HG03159 (cell line): ENCODE data around the gene PRDX2.

Experiments
- ATAC-seq: cut with Tn5 transposase; IDR thresholded peaks from one replicate; pipeline ENCODE4 v1.9.1; 2021; ENCODE audit warnings: mild to moderate bottlenecking, moderate library complexity; ENCODE audit not compliant: unreplicated experiment

Gene PRDX2

DNA sequence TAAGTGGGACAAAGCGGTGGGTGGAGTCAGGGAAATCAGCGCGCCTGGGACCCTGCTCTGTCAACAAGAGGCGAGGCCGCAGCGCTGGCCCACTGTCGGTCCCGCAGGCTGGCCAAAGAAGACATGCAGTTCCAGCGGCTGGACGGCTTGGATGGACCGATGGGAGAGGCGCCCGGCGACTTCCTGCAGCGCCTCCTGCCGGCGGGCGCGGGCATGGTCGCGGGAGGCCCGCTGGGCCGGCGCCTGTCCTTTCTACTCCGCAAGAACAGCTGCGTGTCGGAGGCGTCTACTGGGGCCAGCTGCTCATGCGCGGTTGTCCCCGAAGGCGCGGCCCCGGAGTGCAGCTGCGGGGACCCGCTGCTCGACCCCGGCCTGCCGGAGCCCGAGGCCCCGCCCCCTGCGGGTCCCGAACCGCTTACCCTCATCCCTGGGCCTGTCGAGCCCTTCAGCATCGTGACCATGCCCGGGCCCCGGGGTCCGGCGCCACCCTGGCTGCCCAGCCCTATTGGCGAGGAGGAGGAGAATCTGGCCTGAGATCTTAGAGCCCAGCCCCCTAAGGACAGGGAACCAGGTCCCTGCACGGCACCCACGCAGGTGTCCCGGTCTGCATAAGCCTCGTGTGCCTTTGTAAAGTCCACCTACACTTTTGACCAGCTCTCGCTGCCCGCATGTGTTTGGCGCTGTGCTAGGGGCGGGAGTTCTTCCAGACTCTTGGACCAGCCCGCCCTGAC lies 43.9 kb downstream of the PRDX2 start:
- no peak for ATAC-seq

DNA sequence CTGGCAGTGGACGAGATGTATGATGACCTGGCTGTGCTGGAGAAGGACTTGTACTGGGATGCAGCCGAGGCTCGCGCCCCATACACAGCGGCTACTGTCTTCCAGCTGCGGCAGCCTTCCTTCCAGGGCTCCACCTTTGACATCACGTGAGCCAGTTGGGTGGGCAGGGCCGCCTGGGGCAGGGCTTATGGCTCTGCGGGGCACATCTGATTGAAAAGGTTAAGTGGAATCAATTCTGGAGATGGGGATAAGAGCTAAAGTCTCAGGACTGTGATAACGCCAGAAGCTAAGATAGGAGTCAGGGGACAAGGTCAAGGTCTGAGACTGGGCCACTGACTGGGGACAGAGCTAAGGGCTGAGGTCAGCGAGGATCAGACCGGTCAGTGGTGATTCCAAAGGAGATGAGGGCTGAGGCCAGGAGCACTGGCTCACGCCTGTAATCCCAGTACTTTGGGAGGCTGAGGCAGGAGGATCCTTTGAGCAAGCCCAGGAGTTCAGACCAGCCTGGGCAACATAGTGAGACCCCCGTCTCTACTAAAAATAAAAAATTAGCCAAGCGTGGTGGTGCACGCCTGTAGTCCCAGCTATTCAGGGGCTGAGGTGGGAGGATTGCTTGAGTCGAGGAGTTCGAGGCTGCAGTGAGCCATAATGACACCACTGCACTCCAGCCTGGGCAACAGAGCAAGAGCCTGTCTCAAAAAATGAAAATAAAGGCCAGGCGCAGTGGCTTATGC lies 45.3 kb downstream of the PRDX2 start:
- ATAC-seq = no peak

DNA sequence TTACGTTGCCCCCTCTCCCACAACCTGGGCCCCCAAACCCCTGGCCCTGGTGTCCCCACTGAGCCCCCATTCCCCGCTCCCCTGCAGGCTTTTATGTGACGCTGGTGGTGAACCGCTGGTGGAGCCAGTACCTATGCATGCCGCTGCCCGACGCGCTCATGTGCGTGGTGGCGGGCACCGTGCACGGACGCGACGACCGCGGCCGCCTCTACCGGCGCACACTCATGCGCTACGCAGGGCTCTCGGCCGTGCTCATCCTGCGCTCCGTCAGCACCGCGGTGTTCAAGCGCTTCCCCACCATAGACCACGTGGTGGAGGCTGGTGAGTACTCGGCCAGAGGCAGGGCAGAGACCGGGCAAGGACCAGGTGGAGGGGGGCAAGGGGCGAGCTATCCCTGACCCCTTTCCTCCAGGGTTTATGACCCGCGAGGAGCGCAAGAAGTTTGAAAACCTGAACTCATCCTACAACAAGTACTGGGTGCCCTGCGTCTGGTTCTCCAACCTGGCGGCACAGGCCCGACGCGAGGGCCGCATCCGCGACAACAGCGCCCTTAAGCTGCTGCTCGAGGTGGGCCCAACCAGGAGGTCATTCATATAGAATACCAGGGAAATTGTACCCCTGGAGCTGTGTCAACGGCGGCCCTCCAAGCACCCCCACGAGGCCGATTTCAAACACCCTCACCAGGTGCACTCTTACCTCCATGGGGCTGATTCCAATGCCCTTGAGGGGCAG lies 47.0 kb downstream of the PRDX2 start:
- no peak for ATAC-seq

DNA sequence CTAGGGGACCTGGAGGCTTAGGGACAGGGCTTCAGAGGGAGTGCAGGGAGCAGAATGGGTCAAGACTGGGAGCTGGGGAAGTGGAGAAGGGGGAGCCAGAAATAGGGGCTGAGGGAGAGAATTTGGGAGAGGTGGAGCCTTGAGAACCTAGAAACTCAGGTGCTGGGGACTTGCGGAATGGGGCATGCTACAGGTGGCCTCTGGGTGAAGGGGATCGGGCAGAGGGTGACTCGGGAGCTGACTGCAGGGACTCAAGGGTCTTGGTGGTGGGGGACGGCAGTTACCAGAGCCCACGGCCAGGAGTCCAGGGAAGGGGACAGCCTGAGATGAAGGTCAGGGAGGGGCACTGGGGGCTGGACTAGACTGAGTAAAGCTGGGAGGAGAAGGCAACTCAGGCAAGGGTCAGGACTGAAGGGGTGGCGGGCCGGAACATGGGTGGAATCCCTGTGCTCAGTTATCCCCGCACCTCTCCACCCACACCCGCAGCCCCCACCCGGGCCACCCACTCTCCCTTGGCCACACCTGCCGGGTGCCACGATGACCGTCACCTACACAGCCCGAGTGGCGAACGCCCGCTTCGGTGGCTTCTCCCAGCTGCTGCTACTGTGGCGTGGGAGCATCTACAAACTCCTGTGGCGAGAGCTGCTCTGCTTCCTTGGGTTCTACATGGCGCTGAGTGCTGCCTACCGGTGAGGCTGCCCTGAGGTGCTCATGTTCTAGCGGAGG lies 49.4 kb downstream of the PRDX2 start:
- no peak for ATAC-seq

DNA sequence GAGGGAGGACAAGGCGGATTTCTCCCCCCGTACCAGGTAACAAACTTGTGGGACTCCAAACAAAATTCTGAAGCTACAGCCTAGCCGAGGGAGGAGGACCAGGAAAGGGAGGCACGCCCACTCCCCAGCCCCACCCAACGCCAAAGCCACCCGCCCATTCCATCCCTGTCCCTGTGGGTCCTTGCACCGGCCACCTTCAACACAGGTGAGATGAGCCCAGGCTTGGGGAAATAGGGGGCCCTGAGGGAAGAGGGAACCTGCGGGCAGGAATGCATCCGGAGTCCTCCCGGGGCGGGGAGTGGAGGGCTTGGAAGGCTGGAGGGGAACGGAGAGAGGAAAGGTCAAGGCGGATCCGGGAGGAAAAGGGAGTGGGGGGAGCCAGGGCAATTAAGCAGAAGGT lies 50.0 kb downstream of the PRDX2 start, which contains the start of gene BEST2:
Gene BEST2, plus strand, starts transcription at position 157 of the 400 bp plus-strand sequence. CDS start 802 bp downstream, outside the sequence.
- ATAC-seq = no peak

DNA sequence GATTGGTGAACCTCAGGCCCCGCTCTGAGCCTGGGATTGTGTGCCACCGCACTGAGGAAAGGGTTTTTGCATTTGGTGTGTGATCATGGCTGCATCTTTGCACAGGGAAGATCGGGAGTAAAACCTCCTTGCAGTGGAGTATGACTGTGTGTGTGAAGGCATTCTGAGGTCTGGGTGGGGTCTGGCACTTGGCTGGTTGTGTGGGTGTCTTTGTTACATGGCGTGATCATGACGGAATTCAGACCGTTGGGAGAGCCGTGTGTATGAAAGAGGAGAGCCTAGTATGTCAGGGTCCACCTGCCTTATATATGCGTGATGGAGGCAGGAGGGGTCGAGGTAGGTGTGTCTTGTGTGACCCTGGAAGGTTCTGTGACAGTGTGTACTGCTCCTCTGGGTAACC lies 50.7 kb downstream of the PRDX2 start:
- no peak for ATAC-seq

DNA sequence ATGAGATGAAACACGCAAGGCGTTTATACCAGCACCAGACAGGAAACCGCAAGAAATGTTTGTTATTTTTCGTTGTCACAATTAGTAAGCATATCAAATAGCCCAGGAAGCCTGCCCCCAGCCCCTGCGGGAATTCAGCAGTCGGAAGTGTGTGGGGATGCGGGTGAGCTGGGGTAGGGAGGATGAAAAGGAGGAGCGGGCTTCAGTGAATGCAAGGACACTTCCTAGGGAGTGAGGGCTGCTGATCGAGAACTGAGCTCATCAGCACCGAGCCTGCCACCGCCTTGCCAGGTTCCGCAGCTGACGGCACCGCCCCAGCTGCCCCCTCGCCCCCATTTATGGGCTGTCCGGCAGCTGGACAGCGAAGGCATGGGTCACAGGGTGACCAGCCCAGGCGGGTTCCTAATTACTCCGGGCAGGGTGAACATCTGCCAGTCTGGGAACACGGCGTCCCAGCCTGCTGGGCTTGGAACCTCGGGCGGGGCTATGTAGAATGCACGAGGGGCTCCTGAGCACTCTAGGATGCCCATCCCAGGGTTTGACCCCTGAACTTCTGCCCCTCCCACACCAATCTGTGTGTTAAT lies 51.6 kb downstream of the PRDX2 start:
- ATAC-seq = no peak

DNA sequence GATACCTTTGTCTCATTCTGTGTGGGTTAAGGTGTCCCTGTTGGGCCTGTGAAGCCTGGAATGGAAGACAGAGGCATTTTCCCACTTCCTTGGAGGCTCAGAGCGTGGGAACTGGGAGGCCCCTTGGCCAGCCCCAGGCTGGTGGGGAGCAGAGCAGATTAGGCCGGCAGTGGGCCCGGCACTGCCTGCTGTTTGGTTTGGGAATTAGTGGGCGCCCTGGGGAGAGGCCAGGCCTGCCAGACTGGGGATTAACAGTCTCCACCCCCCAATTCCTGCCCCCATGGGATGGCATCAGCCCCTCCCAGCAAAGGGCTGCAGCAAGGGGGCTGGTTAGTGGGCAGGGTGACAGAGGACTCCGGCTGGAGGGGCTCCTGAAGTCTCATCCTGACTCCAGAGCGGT lies 53.1 kb downstream of the PRDX2 start:
- no peak for ATAC-seq
